CD4-positive, alpha-beta T cell treated with Interleukin-12 subunit alpha and Interleukin-12 subunit beta, for 1 hour (primary cell): ENCODE measurements around the gene SPEF2.
A peak's percentile ranks its signal among the peaks of the same experiment; 100 is the strongest.
"Not testable (repeated sequence)": the region's sequence is repeated elsewhere in the genome, so short reads cannot be mapped to it uniquely, and the experiment has no call there.

Experiments
- DNase-seq: peaks from one replicate; pipeline ENCODE4 v3.0.0-alpha.2; 2020

SPEF2 gene

DNA sequence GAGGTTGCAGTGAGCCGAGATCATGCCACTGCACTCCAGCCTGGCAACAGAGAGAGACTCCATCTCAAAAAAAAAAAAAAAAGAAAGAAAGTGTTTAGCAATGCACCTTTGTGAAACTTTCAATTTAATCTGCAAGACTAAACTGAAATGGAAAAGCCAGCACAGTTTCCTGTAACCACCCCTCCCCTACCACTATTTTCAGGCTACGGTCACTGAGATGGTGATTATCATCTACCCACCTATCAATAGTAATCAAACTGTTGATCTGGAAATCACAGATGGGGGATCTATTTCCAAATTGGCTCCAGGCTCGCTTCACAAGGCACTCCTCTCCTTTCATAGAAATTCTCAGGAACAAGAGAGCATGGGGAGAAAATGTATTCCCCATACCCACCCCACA, 208.4 kb downstream of the SPEF2 start:
- no peak for DNase-seq

- no peak for DNase-seq
These were observed 208.9 kb downstream of the SPEF2 start for GRCh38 chr5:35826554-35826953.

- no peak for DNase-seq
These were observed 210.5 kb downstream of the SPEF2 start for GRCh38 chr5:35828082-35828598.

GRCh38 chr5:35830587-35830986, 212.9 kb downstream of the SPEF2 start:
- peak; percentile 73 for DNase-seq

GRCh38 chr5:35832762-35833161, 215.1 kb downstream of the SPEF2 start:
- DNase-seq, result no peak

DNA sequence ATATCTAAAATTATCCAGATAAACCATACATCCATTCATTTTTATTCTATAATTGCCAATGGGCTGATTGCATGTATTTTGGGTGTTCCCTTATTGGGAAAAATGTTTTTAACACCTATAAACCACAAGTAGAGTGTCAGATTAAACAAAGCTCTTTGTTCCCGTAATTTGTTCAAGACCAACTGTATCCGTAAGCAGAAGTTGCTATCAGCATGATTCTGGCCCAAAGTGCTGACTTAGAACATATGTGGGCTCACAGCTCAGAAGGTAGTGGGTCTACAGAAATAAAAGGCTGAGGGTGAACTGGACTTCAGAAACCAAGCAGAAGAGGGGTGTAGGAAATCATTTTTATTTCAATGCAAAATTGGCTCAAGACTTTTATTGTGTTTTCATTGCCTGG, 215.6 kb downstream of the SPEF2 start:
- DNase-seq, result no peak

DNA sequence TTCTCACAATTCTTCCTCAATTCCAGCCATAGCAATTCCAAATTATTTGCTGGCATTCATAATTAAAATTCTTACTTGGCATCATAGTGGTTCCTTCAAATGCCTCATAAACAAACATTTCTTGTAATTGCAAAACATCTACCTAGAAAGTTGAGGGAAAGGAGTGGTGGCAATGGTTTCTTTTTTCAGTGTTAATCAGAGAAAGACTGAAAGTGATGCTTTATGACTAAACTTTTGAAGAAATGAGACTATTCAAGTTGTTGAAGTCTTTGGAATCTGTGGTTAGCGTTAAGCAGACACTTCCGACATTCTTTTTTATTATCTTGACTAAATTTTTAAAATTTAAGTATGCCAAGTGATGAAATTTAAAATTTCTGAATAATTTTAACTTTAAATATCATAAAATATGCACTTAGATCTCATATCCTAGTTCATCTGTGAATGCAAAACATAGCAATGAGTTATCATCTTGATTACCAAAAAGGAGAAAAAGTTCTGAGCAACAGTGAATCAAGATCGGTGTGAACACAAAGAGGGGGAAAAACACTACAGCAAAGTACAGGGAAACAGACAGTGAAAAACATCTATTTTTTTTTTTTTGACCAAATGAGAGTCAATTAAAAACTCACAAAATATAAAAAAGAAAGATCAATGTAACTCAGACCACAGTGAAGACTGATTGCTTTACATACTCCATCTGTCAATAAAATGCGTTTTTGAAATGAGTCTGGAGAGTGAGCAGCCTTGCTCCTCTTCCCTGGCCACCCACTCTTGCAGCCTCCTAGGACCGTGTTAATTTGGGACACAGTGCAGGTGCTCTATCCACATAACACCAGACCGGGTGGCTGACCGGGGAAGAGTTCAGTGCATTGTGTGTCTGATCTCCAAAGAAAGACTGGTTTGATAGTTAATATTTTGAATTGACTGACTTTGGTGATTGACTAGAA, 218.4 kb downstream of the SPEF2 start:
- DNase-seq, result no peak

DNA sequence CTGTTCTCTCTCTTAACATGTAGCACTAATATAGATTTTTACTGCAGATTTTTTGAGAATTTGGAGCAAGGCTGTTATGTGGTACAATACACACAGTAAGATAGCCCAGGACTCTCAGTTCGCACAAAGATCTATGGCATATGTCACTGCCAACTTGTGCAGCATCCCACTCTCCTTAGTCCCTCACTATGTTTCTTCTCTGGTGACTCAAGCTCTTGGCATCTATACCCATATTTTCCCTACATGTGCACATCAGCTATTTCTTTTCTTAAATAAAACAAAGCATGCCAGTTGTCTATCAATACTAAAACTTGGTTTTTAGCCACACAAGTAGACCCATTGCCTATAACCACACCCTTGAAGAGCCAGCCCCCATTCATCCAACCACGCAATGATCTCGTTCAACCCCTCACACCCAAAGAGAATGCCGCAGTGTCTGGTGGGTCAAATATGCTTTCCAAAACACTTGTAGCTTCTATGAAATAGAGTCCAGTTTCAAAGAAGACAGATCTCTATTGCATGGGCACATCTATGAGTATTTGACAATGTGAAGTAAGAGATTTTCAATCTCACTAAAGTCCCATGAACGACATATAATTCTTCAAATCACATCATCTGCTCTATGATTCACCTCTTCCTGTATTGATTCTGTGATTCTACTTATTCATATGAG, 220.8 kb downstream of the SPEF2 start:
- no peak for DNase-seq

DNA sequence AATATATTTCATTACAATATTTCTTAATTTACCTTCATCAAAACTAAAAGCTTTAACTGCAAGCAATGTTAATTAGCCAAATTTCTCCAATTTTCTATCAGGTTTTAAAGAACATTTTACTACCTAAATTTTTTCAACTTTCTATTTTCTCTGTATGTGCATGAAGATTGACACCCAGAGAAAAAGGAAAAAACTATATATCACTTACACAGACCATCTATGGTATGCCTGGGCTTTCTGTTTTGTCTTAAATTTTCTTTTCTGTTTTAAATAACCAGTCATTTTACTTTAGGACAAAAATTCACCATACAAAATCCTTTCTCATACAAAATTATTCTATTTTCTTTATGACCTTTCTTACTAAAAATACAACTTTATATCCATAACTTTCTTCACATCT, 225.2 kb downstream of the SPEF2 start:
- no peak for DNase-seq

- not testable (repeated sequence) for DNase-seq
These were observed 227.8 kb downstream of the SPEF2 start for GRCh38 chr5:35845508-35845907.

DNA sequence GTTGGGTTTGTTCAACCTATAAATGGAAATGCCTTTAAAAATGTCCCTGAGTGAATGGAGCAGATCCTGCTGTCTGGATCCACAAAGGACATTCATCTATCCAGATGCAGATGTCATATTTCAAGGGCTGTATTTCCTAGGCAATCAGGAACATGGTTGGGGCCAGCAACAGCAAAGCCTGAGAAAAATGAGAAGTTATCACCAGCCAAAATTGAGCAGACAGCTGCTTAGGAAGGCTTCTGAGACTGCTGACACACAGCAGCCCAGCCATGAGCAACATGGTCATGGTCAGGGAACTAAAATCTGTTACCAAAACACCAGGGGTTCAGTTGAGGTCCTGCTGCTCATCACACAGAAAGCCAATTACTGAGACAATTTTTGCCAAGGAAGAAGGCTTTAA, 229.8 kb downstream of the SPEF2 start:
- DNase-seq, result no peak

- DNase-seq, result no peak
These were observed 230.3 kb downstream of the SPEF2 start for GRCh38 chr5:35847961-35848360.

DNA sequence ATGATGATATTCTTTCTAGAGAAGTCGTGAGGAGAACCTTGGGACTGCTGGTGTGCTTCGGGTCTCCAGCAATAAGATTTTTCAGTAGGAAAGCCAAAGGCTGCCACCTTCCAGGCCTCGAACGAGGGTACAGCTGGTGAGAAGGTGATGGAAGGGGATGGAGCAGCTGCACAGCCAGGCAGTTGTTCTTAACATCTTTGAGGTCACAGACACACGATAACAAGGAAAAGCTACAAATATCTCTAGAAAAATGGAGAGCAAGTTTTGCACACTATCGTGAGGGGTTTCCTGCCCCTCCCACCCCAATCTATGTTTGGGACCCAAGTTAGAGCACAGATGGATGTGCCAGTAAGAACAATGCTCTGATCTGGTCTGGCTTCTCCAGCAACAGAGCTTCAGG, 232.2 kb downstream of the SPEF2 start:
- no peak for DNase-seq

DNA sequence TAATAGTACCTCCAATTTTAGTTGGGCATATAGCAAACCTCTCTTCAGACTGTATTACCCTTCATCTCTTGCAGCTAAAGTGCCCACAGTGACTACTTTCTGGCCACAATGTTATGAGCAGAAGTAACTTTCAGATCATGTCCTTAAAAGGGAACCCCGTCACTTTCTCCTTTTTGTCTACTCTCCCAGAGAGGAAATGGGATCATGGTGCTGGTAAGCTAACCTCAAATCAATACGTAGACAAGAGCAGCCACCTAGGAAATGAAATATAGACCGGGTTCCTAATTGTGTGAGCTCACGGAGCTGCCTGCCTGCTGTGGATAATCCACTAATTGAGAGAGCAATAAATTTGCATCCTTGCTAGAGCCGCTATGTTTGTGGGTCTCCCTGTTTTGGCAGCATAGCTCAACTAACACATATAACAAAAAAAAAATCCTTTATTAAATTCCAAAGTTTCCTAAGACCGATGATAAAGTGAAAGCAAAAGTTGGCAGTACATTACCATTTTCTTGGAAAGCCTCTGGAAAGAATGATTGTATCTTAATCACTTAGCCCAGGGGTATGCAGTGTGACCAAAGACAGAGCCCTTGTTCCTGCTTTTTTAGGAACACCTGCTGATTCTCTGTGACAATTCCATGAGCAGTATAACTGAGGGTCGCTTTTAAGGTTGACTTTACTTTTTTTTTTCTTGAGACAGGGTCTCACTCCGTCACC, 233.5 kb downstream of the SPEF2 start:
- no peak for DNase-seq

- DNase-seq, result peak; percentile 72
These were observed 234.5 kb downstream of the SPEF2 start for GRCh38 chr5:35852084-35852734.

DNA sequence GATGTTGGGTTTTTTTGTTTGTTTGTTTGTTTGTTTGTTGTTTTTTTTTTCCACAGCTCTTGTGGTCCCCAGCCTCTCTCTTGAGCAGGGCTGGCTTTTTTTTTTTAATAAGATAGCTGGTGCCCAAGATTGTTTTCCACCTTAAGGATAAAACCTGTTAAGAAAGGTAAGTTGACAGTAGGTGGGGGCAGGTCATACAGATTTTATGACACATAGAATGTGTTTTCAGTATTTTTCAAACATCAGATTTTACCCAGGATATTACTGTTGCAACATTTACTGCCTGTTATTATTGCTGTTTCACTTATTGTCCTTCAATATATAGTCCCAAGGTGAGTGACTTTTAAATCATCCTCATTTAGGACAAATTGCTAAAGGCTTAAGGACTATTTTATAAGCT, 235.1 kb downstream of the SPEF2 start:
- peak; percentile 33 for DNase-seq

GRCh38 chr5:35853631-35854030, 236.0 kb downstream of the SPEF2 start:
- DNase-seq, result peak; percentile 87

- peak; percentile 94 for DNase-seq
These were observed 236.6 kb downstream of the SPEF2 start for GRCh38 chr5:35854248-35854647.

DNA sequence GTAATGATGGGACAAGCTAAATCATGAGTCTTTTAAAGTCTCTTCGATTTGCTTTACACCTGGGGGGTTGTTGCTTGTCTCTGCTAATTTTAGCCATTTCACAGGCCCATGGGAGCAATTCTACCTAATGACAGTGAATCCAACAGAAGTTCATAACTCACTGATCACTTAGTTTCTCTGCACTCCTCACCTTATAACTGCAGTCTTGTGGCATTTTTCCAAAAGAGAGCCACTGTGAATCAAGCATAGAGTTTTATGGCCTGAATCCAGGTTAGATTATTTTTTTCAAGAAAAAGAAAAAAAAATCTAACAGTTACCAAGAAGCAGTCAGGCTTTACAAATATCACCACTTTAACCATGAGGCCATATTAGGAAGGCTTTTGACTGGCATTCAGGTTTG, 237.5 kb downstream of the SPEF2 start:
- DNase-seq, result peak; percentile 40

DNA sequence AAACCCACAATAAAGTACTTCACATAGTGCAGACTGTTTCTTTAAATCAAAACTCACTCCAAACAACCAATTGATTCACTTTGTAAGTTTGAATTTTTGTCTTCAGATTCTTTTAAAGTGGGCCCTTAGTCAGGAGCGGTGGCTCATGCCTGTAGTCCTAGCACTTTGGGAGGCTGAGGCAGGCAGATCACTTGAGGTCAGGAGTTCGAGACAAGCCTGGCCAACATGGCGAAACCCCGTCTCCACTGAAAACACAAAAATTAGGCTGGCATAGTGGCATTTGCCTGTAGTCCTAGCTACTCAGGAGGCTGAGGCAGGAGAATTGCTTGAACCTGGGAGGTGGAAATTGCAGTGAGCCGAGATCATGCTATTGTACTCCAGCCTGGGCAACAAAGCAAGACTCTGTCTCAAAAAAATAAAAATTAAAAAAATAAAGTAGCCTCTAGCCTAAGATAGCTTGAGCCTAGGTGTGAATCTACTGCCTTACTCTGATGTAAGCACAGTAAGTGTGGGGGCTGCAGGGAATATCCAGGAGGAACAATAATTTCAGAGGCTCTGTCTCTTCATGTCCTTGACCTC, 238.6 kb downstream of the SPEF2 start:
- DNase-seq, result peak; percentile 36

- DNase-seq, result peak; percentile 81
These were observed 239.2 kb downstream of the SPEF2 start, which contains the start of gene IL7R for GRCh38 chr5:35856765-35857351. Gene IL7R, plus strand, starts transcription at chr5:35856891. Its CDS starts 87 bp downstream, at chr5:35856978.
